SK-N-SH (cell line): ENCODE data around the gene CNTNAP2. TPM values are rescaled to one million over a fixed set of nuclear protein-coding genes. Genes with fewer than 3 reads are reported as not detected.

Experiments used
- CTCF ChIA-PET: fragments of 300-600, 350-600 bp; formaldehyde crosslinking; extraction: SDS; loops from one replicate; lab custom pipeline; 2021; lab: Yijun Ruan, JAX
- POLR2A ChIA-PET: fragments of 350-600 bp; sonication (Branson Sonifier 250); formaldehyde crosslinking; extraction: SDS; loops from one replicate; lab custom pipeline; 2020; ENCODE audit warnings: antibody characterized with exemption, inconsistent platforms; lab: Yijun Ruan, JAX
- DNase-seq: peaks from one replicate; pipeline ENCODE4 v3.0.0; 2012
- H2AFZ ChIP-seq: fragments of 200-600 bp; sonication (generic); 2 replicates; pipeline ENCODE4 v1.8.1; 2016; ENCODE audit warnings: antibody characterized with exemption, mild to moderate bottlenecking, low read depth
- H3F3A ChIP-seq: fragments of 200-600 bp; sonication (generic); replicated peaks from 2 replicates; pipeline ENCODE3; 2016; ENCODE audit warnings: antibody characterized with exemption, mild to moderate bottlenecking; ENCODE audit not compliant: insufficient read depth
- H3K27ac ChIP-seq, 2 experiments: fragments of 200-500 bp in 1 of 2; fragments of 200-600 bp in 1 of 2; sonication (Bioruptor generic) in 1 of 2; sonication (generic), shearing (Covaris generic) in 1 of 2; 2 replicates each; pipeline versions ENCODE4 v1.5.1 to v1.6.1; 2014 to 2016; ENCODE audit warnings: low read depth in 2 of 2, inconsistent platforms in 1 of 2, low read length in 1 of 2, mild to moderate bottlenecking in 1 of 2, mixed read lengths in 1 of 2
- H3K27me3 ChIP-seq: fragments of 200-600 bp; sonication (generic), shearing (Covaris generic); 2 replicates; pipeline ENCODE4 v1.6.1; 2016; ENCODE audit warnings: mixed run types; ENCODE audit not compliant: insufficient read depth
- H3K36me3 ChIP-seq, 2 experiments: fragments of 200-500 bp in 1 of 2; fragments of 200-600 bp in 1 of 2; sonication (Bioruptor generic) in 1 of 2; sonication (generic) in 1 of 2; replicated peaks in 1 of 2; 2 replicates each; pipeline versions ENCODE3 to v1.5.1; 2014 to 2016; ENCODE audit warnings: low read length in 1 of 2, mild to moderate bottlenecking in 1 of 2; ENCODE audit not compliant: insufficient read depth in 2 of 2, control insufficient read depth in 1 of 2
- H3K4me1 ChIP-seq, 2 experiments: fragments of 200-500 bp in 1 of 2; fragments of 200-600 bp in 1 of 2; sonication (Bioruptor generic) in 1 of 2; sonication (generic), shearing (Covaris generic) in 1 of 2; 2 replicates each; pipeline versions ENCODE4 v1.5.1 to v1.6.1; 2014 to 2016; ENCODE audit warnings: low read depth in 1 of 2, low read length in 1 of 2, mixed run types in 1 of 2; ENCODE audit not compliant: insufficient read depth in 2 of 2, control insufficient read depth in 1 of 2
- H3K4me2 ChIP-seq: fragments of 200-600 bp; sonication (generic), shearing (Covaris generic); 2 replicates; pipeline ENCODE4 v1.6.1; 2017; ENCODE audit warnings: mixed run types
- H3K4me3 ChIP-seq, 2 experiments: fragments of 200-500 bp in 1 of 2; fragments of 200-600 bp in 1 of 2; sonication (Bioruptor generic) in 1 of 2; sonication (generic), shearing (Covaris generic) in 1 of 2; 2 replicates each; pipeline versions ENCODE4 v1.5.1 to v1.8.1; 2014 to 2016; ENCODE audit warnings: low read depth in 2 of 2, inconsistent platforms in 1 of 2, low read length in 1 of 2, mild to moderate bottlenecking in 1 of 2, mixed read lengths in 1 of 2, moderate library complexity in 1 of 2
- H3K79me2 ChIP-seq: fragments of 200-600 bp; sonication (generic); 2 replicates; pipeline ENCODE4 v1.8.1; 2017; ENCODE audit warnings: mild to moderate bottlenecking; ENCODE audit not compliant: insufficient read depth
- H3K9ac ChIP-seq: fragments of 200-600 bp; sonication (generic); 2 replicates; pipeline ENCODE4 v1.6.1; 2017; ENCODE audit warnings: mixed run types
- H3K9me2 ChIP-seq: fragments of 200-600 bp; sonication (generic); 2 replicates; pipeline ENCODE4 v1.6.1; 2017; ENCODE audit warnings: mixed run types
- H3K9me3 ChIP-seq: fragments of 200-600 bp; sonication (generic); 2 replicates; pipeline ENCODE4 v1.6.1; 2017; ENCODE audit warnings: mixed run types, mild to moderate bottlenecking, moderate library complexity
- H4K20me1 ChIP-seq: fragments of 200-600 bp; sonication (generic); 2 replicates; pipeline ENCODE4 v1.6.1; 2017; ENCODE audit warnings: mild to moderate bottlenecking, mixed run types; ENCODE audit not compliant: insufficient read depth
- FOXM1 ChIP-seq: IDR thresholded peaks from 2 replicates; pipeline ENCODE4 v1.4.0; 2012; ENCODE audit warnings: low read depth, mild to moderate bottlenecking
- MXI1 ChIP-seq: IDR thresholded peaks from 2 replicates; pipeline ENCODE4 v1.6.1; 2012; ENCODE audit warnings: mild to moderate bottlenecking, low read depth, low read length, improper control_type of control experiment
- NRF1 ChIP-seq: IDR thresholded peaks from 2 replicates; pipeline ENCODE4 v1.6.1; 2012; ENCODE audit warnings: low read depth, mild to moderate bottlenecking, low read length
- POLR2AphosphoS5 ChIP-seq: IDR thresholded peaks from 2 replicates; pipeline ENCODE4 v1.6.1; 2012; ENCODE audit warnings: low read depth, low read length
- RCOR1 ChIP-seq: fragments of 150-350 bp; IDR thresholded peaks from 2 replicates; pipeline ENCODE4 v1.6.1; 2017; ENCODE audit warnings: antibody characterized with exemption, low read length
- RFX5 ChIP-seq: IDR thresholded peaks from 2 replicates; pipeline ENCODE4 v1.6.1; 2012; ENCODE audit warnings: mild to moderate bottlenecking, improper control_type of control experiment, low read length
- SIN3A ChIP-seq: IDR thresholded peaks from 2 replicates; pipeline ENCODE4 v1.6.1; 2012; ENCODE audit warnings: low read depth, mild to moderate bottlenecking, low read length, moderate library complexity, borderline replicate concordance
- SMC3 ChIP-seq: IDR thresholded peaks from 2 replicates; pipeline ENCODE4 v1.6.1; 2012; ENCODE audit warnings: low read depth, low read length, improper control_type of control experiment
- TAF1 ChIP-seq: IDR thresholded peaks from 2 replicates; pipeline ENCODE4 v1.6.1; 2012; ENCODE audit warnings: low read depth, mild to moderate bottlenecking, low read length, moderate library complexity, borderline replicate concordance
- WGBS: methylation state at CpG from one replicate; pipeline ENCODE4 v1.1.6; 2017; ENCODE audit warnings: low lambda C conversion rate; 5-methylcytosine and 5-hydroxymethylcytosine counted together
- polyA plus RNA-seq, 3 experiments: library from polyadenylated mRNA; depleted of rRNA; stranded (reverse); fragments of >200 nt; gene quantifications; 2 replicates each; pipeline ENCODE4 v1.2.3, GENCODE V29; 2012
- TF ChIP-seq, protein P1 (sequence below): IDR thresholded peaks from 2 replicates; pipeline ENCODE4 v1.4.0; 2012; ENCODE audit warnings: low read depth
- TF ChIP-seq, protein P2 (sequence below): IDR thresholded peaks from 2 replicates; pipeline ENCODE4 v1.6.1; 2012; ENCODE audit warnings: mild to moderate bottlenecking, low read depth, low read length, moderate library complexity
- TF ChIP-seq, protein P3 (sequence below): IDR thresholded peaks from 2 replicates; pipeline ENCODE4 v1.4.0; 2012; ENCODE audit warnings: low read depth, borderline replicate concordance
- TF ChIP-seq, protein P4 (sequence below): IDR thresholded peaks from 2 replicates; pipeline ENCODE4; 2012
- TF ChIP-seq, protein P5 (sequence below): fragments of 150-350 bp; IDR thresholded peaks from 2 replicates; pipeline ENCODE4 v1.6.1; 2017; ENCODE audit warnings: antibody characterized with exemption, low read length, low read depth, borderline replicate concordance

Gene CNTNAP2
- polyA plus RNA-seq, 1 of the 3 experiments (the other 2 are of a cell fraction) = 3.4 TPM

DNA sequence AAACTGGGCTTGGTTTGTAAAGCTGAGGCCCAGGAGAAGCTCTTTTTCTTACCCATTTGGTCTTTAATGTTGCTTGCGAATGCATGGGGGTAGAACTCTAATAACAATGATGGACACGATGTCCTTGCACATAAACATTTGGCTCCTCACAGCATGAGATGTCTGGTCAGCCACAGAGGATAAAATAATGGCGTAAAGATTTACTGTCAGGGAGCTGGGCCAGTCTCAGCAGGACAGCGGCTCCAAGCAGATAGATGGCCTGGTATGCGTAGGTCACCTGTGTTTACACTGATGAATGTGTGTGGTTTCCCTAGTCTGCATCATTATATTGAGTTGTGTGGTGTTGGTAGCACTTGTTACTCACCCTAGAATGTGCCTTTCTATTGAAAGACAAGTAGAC lies 537.4 kb downstream of the CNTNAP2 start:
- H4K20me1 ChIP-seq = no peaks in the 10 kb centered on the region
- no peaks in the 10 kb centered on the region for H3K79me2 ChIP-seq
- TF ChIP-seq, protein P1, sequence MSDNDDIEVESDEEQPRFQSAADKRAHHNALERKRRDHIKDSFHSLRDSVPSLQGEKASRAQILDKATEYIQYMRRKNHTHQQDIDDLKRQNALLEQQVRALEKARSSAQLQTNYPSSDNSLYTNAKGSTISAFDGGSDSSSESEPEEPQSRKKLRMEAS = no peak
- TF ChIP-seq SMC3 (no peak), POLR2AphosphoS5 (no peak), RCOR1 (no peak), RFX5 (no peak), FOXM1 (no peak), SIN3A (no peak), NRF1 (no peak)
- TF ChIP-seq, protein P2, sequence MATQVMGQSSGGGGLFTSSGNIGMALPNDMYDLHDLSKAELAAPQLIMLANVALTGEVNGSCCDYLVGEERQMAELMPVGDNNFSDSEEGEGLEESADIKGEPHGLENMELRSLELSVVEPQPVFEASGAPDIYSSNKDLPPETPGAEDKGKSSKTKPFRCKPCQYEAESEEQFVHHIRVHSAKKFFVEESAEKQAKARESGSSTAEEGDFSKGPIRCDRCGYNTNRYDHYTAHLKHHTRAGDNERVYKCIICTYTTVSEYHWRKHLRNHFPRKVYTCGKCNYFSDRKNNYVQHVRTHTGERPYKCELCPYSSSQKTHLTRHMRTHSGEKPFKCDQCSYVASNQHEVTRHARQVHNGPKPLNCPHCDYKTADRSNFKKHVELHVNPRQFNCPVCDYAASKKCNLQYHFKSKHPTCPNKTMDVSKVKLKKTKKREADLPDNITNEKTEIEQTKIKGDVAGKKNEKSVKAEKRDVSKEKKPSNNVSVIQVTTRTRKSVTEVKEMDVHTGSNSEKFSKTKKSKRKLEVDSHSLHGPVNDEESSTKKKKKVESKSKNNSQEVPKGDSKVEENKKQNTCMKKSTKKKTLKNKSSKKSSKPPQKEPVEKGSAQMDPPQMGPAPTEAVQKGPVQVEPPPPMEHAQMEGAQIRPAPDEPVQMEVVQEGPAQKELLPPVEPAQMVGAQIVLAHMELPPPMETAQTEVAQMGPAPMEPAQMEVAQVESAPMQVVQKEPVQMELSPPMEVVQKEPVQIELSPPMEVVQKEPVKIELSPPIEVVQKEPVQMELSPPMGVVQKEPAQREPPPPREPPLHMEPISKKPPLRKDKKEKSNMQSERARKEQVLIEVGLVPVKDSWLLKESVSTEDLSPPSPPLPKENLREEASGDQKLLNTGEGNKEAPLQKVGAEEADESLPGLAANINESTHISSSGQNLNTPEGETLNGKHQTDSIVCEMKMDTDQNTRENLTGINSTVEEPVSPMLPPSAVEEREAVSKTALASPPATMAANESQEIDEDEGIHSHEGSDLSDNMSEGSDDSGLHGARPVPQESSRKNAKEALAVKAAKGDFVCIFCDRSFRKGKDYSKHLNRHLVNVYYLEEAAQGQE = no peak
- CTCF ChIA-PET = interaction anchor here (0.6 kb wide), 1 partner anchor 43 kb away, joined by 3 read pairs; no protein-coding TSS in a partner anchor
- no peaks in the 10 kb centered on the region for H3F3A ChIP-seq
- 35% methylated on average over 5 of the region's 5 CpGs for WGBS
- POLR2A ChIA-PET = no interaction called here
- H3K9ac ChIP-seq = no peak overlapping the region
- H3K27ac ChIP-seq = no peak overlapping the region
- H2AFZ ChIP-seq = no peak overlapping the region
- H3K4me1 ChIP-seq = peaks cover 0 to 2% of the 10 kb centered on the region in 2 experiments; a peak in 1 of 4 replicates
- no peaks in the 10 kb centered on the region for H3K9me3 ChIP-seq
- DNase-seq = no peak
- no peak overlapping the region for H3K4me2 ChIP-seq
- H3K27me3 ChIP-seq = no peaks in the 10 kb centered on the region
- no peaks in the 10 kb centered on the region for H3K36me3 ChIP-seq
- H3K9me2 ChIP-seq = no peaks in the 10 kb centered on the region
- no peak overlapping the region for H3K4me3 ChIP-seq

DNA sequence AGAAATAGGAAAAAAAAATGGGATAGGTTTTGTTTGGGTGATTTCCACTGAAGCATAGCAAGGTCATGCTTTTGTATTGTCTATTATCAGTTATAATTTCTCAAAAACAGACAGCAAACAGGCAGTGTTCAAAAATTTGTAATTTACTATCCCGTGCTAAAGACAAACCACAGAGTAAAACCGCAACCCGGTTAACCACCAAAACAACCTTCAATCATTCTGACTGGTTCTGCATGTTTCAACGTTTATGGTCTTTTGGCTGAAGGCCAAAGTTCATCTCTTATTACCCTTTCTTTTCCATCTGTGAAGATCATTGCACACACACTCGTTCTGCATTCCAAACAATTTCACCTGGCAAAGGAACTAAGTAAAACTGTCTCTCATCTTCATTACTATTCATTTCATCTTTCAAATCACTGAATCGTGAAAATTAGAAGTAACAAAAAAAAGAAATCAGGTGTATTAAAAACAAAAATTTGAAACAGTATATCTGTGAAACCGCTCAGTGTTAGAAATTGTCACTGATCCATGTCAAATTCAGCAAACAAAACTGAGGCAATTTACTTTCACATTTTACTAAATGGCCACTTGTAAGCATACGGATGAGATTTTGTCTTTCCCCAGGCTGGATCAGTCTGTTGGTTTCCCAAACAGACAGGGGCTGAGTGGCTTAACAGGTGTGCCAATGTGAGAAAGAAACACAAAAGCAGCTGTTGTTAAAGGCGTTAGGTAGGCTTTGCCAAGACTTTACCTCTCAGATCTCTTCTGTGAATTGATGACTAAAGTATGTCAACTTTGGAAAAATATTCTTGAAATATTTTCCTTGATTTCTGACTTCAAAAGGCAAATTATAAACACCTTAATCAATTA lies 539.6 kb downstream of the CNTNAP2 start:
- Histone ChIP-seq H3K4me3 (no peak overlapping the region), H3K36me3 (no peaks in the 10 kb centered on the region), H3K4me2 (no peak overlapping the region), H3K27me3 (no peaks in the 10 kb centered on the region), H2AFZ (no peak overlapping the region), H4K20me1 (no peaks in the 10 kb centered on the region), H3K9me2 (no peaks in the 10 kb centered on the region), H3K79me2 (no peaks in the 10 kb centered on the region), H3K4me1 (peaks cover 0 to 17% of the 10 kb centered on the region in 2 experiments; a peak in 2 of 4 replicates), H3K27ac (no peak overlapping the region), H3F3A (no peaks in the 10 kb centered on the region), H3K9me3 (no peaks in the 10 kb centered on the region), H3K9ac (no peak overlapping the region)
- ChIA-PET CTCF (interaction anchor here (1.0 to 1.2 kb wide), 2 partner anchors 322 to 544 kb away, joined by 3 read pairs; no protein-coding TSS in a partner anchor), POLR2A (no interaction called here)
- DNase-seq = no peak
- WGBS = 34% methylated on average over 9 of the region's 9 CpGs
- TF ChIP-seq, protein P3, sequence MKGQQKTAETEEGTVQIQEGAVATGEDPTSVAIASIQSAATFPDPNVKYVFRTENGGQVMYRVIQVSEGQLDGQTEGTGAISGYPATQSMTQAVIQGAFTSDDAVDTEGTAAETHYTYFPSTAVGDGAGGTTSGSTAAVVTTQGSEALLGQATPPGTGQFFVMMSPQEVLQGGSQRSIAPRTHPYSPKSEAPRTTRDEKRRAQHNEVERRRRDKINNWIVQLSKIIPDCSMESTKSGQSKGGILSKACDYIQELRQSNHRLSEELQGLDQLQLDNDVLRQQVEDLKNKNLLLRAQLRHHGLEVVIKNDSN = no peak
- TF ChIP-seq, protein P2 = no peak
- TF ChIP-seq, protein P4, sequence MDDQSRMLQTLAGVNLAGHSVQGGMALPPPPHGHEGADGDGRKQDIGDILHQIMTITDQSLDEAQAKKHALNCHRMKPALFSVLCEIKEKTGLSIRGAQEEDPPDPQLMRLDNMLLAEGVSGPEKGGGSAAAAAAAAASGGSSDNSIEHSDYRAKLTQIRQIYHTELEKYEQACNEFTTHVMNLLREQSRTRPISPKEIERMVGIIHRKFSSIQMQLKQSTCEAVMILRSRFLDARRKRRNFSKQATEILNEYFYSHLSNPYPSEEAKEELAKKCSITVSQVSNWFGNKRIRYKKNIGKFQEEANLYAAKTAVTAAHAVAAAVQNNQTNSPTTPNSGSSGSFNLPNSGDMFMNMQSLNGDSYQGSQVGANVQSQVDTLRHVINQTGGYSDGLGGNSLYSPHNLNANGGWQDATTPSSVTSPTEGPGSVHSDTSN = no peak
- TF ChIP-seq TAF1 = no peak
- TF ChIP-seq, protein P5, sequence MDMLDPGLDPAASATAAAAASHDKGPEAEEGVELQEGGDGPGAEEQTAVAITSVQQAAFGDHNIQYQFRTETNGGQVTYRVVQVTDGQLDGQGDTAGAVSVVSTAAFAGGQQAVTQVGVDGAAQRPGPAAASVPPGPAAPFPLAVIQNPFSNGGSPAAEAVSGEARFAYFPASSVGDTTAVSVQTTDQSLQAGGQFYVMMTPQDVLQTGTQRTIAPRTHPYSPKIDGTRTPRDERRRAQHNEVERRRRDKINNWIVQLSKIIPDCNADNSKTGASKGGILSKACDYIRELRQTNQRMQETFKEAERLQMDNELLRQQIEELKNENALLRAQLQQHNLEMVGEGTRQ = no peak
- TF ChIP-seq MXI1 = no peak
